Measurements from ENCODE around the gene IFI27.

Gene IFI27

DNA sequence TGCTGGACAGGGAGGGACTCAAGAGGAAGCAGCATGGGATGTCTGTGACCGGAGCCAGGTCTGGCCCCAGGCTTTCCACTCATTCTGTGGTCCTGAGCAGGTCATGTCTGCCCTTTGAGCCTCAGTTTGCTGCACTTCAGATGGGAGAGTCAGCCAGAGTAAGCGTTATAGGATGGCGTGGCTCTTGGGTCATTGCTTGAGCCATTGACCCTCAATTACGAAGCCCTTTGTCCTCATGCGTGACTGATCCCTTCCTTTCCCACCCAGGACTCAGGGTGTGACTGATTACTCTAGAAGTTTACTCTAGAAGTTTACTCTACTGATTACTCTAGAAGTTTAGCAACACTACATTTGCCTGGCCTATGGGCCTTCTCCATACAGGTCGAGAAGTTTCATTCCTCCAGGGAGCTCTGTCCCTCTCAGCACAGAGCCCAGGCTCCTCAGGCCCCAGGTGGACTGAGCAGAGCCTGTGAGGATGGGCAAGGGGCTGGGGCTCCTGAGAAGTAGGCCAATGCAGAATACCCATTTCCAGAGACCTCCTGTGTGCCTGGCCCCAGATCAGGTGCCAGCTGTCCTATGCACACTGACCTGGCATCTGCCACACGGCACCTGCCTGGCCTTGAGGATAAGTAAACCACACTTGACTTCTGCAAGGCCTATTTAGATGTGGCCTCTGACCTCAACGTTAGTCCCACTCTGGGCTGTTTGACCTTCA is 7.6 kb upstream of the IFI27 start:
- DNase-seq (ENCODE audit: low read depth, low spot score): no peak

DNA sequence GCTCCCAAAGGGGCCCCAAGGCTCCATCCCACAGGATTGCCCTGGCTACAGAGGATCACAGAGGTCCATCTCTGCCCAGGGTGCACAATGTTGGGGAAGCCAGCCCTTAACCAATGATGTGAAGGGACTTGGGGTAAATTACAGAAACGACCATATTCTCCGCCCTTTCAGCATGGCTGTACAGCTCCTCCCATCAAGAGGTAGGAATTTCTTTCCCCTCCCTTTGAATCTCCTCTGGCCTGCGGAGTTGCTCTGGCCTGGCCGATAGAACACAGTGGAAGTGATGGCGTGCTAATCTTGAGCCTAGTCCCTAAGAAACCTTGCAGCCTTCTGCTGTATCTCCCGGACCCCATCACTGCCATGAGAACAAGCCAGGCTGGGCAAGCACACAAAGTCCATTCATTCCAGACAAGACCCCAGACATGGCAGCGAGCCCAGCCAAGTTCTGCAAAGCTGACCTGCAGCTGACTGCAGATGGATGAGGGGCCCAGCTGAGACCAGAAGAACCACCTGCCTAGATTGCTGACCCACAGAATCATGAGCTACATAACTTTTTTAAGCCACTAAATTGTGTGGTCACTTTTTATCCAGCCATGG is 6.9 kb upstream of the IFI27 start:
- no peak for DNase-seq (ENCODE audit: low read depth, low spot score)

DNA sequence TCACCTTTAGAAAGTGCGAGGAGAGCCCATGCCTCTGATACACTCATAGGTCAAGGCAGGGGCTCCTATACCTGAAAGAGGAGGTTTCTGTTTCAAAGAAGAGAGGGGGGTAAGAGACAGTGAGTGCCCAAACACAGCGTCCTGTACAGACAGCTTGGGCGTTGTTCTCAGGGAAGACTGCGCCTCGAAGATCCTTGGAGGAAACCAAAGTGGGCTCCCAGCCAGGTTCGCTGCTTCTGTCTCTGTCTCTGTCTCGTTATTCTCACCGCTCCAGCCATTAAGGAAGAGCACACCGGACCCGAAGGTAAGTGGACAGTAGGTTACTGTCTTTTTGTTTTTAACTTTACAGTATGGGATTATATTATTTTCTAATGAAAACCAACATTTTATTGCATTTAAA is 5.8 kb upstream of the IFI27 start:
- no peak for DNase-seq (ENCODE audit: low read depth, low spot score)

GRCh38 chr14:94109915-94110250 is 653 bp upstream of the IFI27 start:
- no peak for DNase-seq (ENCODE audit: low read depth, low spot score)

GRCh38 chr14:94111276-94112095 is 950 bp downstream of the IFI27 start:
- no peak for DNase-seq (ENCODE audit: low read depth, low spot score)

DNA sequence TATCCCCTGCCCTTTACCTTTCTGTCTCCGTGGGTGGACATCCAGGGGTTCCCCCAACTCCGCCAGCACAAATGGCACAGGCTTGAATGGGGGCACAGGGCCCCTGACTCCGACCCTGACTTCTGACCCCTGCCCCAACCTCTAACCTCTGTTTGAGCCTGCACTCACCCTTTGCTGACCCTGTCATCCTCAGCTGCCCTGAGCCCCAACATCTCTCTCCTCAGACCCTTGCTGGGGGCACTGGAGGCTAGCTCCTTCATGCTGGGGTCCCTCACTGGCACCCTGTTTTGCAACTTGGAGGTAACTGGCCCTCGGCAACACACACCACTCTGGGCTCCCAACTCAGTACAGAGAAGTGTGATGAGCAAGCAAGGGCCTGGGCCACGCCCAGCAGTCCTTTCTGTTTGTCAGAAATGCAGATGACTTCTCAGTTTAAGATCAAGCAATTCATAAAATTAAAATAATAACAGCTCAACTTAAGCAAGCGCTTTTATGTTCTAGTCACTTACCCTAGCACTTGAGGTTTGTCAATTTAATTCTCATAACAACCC is 2.1 kb downstream of the IFI27 start:
- no peak for DNase-seq (ENCODE audit: low read depth, low spot score)

GRCh38 chr14:94113073-94113472 is 2.5 kb downstream of the IFI27 start:
- DNase-seq (ENCODE audit: low read depth, low spot score): no peak

GRCh38 chr14:94113490-94113889 is 3.0 kb downstream of the IFI27 start:
- DNase-seq (ENCODE audit: low read depth, low spot score): no peak

GRCh38 chr14:94113908-94114588 is 3.5 kb downstream of the IFI27 start:
- DNase-seq (ENCODE audit: low read depth, low spot score): no peak

- no peak for DNase-seq (ENCODE audit: low read depth, low spot score)
These were observed 4.1 kb downstream of the IFI27 start for GRCh38 chr14:94114589-94115057.

- no peak for DNase-seq (ENCODE audit: low read depth, low spot score)
These were observed 4.6 kb downstream of the IFI27 start for GRCh38 chr14:94115058-94115591.

DNA sequence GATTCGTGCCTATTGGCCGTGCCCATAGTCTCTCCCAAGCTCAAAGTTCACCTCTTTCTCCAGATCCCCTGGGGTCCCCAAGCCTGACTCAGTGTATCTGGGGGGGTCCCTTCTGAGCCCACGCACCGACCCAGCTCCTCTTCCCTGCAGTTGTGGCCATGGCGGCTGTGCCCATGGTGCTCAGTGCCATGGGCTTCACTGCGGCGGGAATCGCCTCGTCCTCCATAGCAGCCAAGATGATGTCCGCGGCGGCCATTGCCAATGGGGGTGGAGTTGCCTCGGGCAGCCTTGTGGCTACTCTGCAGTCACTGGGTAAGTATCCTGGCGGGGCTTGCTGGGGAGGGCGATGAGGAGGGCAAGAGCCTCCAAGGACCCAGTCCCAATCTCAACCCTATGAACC is 5.1 kb downstream of the IFI27 start:
- no peak for DNase-seq (ENCODE audit: low read depth, low spot score)

- DNase-seq (ENCODE audit: low read depth, low spot score): no peak
These were observed 6.2 kb downstream of the IFI27 start for GRCh38 chr14:94116701-94117100.

- no peak for DNase-seq (ENCODE audit: low read depth, low spot score)
These were observed 7.3 kb downstream of the IFI27 start for GRCh38 chr14:94117856-94118255.

GRCh38 chr14:94119071-94119470 is 8.5 kb downstream of the IFI27 start:
- no peak for DNase-seq (ENCODE audit: low read depth, low spot score)

DNA sequence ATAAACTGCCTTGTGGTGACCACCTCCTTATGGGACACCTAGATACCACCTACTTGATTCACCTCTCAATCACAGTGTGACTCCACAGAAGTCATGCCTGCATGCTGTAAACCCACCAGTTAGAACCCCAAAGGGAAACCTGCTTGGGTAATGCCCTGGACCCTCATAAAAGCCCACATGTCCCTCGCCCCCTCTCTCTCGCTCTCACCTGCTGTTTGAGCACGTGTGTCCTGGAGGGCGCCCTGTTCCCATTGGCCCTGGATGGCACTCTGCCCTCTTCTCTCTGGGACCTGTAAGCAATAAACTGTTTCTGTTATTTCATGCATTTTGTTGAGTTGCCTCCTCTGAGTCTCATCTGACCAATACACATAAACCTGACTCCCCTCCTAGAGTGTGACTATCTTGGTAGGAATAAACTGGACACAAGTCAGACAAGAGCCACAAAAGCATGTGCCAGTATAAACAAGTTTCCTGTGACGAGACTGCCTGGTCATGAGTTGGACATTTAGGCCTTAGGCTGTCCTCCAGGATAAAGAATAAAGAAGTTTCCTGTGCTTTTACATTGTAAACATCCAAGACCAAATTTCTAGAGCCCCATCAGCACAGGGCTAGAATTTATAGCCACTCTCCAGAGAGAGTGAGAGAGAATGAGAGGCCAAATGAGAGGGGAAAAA is 10.3 kb downstream of the IFI27 start:
- DNase-seq (ENCODE audit: low read depth, low spot score): no peak

DNA sequence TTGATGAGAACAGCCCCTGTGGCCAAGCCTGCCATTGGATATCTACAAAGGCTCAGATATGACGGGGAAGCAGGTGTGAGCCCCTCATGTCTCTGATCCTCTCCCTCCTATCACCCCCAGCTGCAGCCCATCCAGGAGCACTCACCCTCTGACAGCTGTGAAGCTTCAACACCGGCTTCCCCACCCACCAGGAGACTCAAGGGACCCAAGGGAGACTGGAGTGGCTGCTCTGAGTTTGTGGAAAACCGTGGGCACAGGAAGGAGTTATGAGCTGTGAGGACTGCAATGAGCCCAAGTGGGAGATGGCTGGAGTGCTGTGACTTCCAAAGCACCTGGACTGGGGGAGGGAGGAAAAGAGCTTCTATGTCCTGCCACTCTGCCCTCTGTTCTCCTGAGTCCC is 10.9 kb downstream of the IFI27 start:
- DNase-seq (ENCODE audit: low read depth, low spot score): no peak

DNA sequence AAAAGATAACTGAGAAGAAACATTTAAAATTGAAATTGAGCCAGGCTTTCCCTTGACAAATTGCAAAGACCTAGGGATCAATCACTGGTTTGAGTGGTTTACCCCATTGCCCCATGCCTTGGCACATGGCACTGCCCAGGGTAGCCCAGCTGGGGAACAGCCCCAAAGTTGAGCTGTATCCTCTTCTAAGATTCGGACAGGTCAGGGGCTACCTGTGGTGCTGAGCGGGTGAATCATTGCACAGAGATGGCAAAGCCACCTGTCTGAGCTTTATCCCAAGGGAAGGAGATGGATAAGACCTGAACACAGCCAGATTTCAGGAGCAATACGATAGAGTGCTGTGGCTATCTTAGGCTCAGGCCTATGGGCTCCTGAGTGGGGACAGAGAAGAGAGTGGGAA is 11.9 kb downstream of the IFI27 start:
- DNase-seq (ENCODE audit: low read depth, low spot score): no peak

DNA sequence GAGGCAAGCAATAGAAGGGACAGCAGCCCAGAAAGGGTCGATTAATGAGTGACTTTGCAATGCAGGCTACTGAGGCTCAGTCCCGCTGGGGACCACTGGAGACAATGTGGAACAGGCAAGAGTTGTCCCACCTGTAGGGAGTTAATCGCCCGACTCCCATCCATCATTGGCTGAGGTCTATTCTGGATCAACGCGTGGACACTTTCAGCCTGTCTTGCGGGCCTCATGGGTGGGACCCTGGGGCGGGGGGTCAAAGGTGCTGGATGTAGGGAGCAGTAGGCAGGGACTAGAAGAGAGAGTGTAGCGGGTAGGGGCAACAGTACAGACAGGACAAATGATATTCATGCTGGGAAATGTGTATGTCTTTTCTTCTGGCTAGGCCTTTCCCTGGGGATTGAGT is 12.8 kb downstream of the IFI27 start:
- DNase-seq (ENCODE audit: low read depth, low spot score): no peak

DNA sequence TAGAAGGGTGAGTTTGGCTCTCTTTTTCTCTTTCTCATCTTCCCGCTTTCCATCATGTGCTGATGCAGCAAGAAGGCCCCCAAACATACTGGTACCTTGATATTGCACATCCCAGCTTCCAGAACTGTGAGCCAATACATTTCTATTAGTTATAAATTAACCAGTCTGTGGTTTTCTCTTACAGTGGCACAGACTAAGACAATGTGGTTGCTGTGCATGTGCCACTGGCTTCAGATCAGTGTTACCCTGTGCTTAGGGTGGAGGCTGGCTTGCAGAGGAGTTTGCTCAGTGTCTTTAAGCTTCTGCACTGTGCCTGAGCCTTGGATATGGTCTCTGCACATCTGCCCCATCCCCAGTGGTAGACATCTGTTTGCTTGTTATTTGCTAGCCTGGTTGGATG is 13.3 kb downstream of the IFI27 start:
- no peak for DNase-seq (ENCODE audit: low read depth, low spot score)

Measured in brain pericyte (primary cell).